Cardiac fibroblast (primary cell): ENCODE data around the gene STK26.
A peak's percentile ranks its signal among the peaks of the same experiment; 100 is the strongest.

ENCODE experiments used
- DNase-seq, 2 donors: peaks; one replicate each; pipeline versions ENCODE4 v3.0.0 to v3.0.0-alpha.2; 2010; ENCODE audit warnings: low read depth in 2 of 2
- H3K4me3 ChIP-seq, 2 donors: replicated peaks in 1 of 2; 1 replicate in 1 of 2; 2 replicates in 1 of 2; pipeline ENCODE4 v1.5.1; 2011; ENCODE audit warnings: low read depth in 2 of 2, low read length in 2 of 2, mild to moderate bottlenecking in 2 of 2, moderate library complexity in 1 of 2
- TF ChIP-seq, protein P1 (sequence below): IDR thresholded peaks from one replicate; pipeline ENCODE4 v1.5.1; 2011; ENCODE audit warnings: low read depth, mild to moderate bottlenecking, low read length, inconsistent platforms

STK26 gene

GRCh38 chrX:132022967-132023895, at the start of gene STK26:
TSS of gene STK26 (plus strand) at chrX:132023302. CDS start at chrX:132023618, 316 bp downstream.
- TF ChIP-seq, protein P1, sequence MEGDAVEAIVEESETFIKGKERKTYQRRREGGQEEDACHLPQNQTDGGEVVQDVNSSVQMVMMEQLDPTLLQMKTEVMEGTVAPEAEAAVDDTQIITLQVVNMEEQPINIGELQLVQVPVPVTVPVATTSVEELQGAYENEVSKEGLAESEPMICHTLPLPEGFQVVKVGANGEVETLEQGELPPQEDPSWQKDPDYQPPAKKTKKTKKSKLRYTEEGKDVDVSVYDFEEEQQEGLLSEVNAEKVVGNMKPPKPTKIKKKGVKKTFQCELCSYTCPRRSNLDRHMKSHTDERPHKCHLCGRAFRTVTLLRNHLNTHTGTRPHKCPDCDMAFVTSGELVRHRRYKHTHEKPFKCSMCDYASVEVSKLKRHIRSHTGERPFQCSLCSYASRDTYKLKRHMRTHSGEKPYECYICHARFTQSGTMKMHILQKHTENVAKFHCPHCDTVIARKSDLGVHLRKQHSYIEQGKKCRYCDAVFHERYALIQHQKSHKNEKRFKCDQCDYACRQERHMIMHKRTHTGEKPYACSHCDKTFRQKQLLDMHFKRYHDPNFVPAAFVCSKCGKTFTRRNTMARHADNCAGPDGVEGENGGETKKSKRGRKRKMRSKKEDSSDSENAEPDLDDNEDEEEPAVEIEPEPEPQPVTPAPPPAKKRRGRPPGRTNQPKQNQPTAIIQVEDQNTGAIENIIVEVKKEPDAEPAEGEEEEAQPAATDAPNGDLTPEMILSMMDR: no peak
- H3K4me3 ChIP-seq: peak within 1 kb of the TSS; percentile 62 to 74
- peak; percentile 67 to 71 for DNase-seq

- TF ChIP-seq, protein P1: no peak
- DNase-seq: no peak
- H3K4me3 ChIP-seq: no peak overlapping the region
Measured at GRCh38 chrX:131975851-131976250, 47.3 kb upstream of the STK26 start.

- TF ChIP-seq, protein P1: no peak
- H3K4me3 ChIP-seq: no peak overlapping the region
- peak in 1 of 2 donors; percentile 0 for DNase-seq
Measured at GRCh38 chrX:131977619-131978018, 45.5 kb upstream of the STK26 start.

DNA sequence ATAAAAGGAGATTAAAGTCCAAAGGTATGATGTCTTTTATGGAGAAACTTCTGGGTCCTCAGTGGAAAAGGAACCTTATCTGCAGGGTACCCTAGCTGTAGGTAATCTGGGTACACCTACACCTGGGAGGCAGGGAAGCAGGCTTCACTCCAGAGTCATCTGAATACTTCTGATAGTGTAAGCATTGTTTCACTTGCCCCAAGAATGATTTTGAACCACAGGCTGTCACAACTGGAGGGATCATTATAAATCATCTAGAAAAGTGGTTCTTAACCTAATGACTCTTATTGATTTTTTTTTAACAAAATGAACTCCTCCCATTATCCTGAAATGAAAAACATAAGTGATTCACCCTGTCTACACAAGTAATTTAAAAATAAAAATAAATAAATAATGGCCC, 44.0 kb upstream of the STK26 start:
- TF ChIP-seq, protein P1: no peak
- no peak overlapping the region for H3K4me3 ChIP-seq
- no peak for DNase-seq

GRCh38 chrX:131985526-131986049, 37.5 kb upstream of the STK26 start:
- TF ChIP-seq, protein P1: no peak
- no peak overlapping the region for H3K4me3 ChIP-seq
- no peak for DNase-seq

GRCh38 chrX:131987252-131987651, 35.9 kb upstream of the STK26 start:
- TF ChIP-seq, protein P1: no peak
- DNase-seq: peak in 1 of 2 donors; percentile 1
- H3K4me3 ChIP-seq: no peak overlapping the region
